ENCODE measurements around the gene AOPEP. TPM values are rescaled to one million over a fixed set of nuclear protein-coding genes. Genes with fewer than 3 reads are reported as not detected.

The AOPEP gene
- total and polyA plus RNA-seq, 4 donors = 29.0 to 121 (median 60.0) TPM

- H3K4me1 ChIP-seq (ENCODE audit: control insufficient read depth in 5 of 5, insufficient read depth in 5 of 5, low read length in 5 of 5) = peaks cover 0 to 17% (median 2%) of the 10 kb centered on the region in 5 donors
- WGBS, 2 donors = 78 to 85% methylated on average over 9 of the region's 9 CpGs
- H3K9ac ChIP-seq (ENCODE audit: insufficient read depth in 1 of 2, low read length in 2 of 2) = no peak overlapping the region
- TF ChIP-seq CTCF (IDR thresholded peaks at IDR 0.05; ENCODE audit: control extremely low read depth, extremely low read depth) = no peak
- H3K36me3 ChIP-seq (ENCODE audit: control insufficient read depth in 4 of 4, insufficient read depth in 4 of 4, low read length in 4 of 4) = no peaks in the 10 kb centered on the region
- DNase-seq = peak in 2 of 3 donors; percentile 40 to 61
- H3K4me3 ChIP-seq = no peak overlapping the region
- no peak for ATAC-seq (ENCODE audit: insufficient read depth, low FRiP score)
- H3K27me3 ChIP-seq (ENCODE audit: control insufficient read depth in 3 of 3, insufficient read depth in 3 of 3, low read length in 2 of 3) = no peaks in the 10 kb centered on the region
- no peak overlapping the region for H3K27ac ChIP-seq (ENCODE audit: low read depth in 1 of 2, low read length in 1 of 2)
- H3K9me3 ChIP-seq (ENCODE audit: control insufficient read depth in 4 of 4, insufficient read depth in 3 of 4, low read length in 3 of 4) = no peaks in the 10 kb centered on the region
Measured at GRCh38 chr9:95124582-95125367, 398.3 kb downstream of the AOPEP start.

- DNase-seq (no peak), ATAC-seq (ENCODE audit: insufficient read depth, low FRiP score) (no peak)
- Histone ChIP-seq H3K36me3 (ENCODE audit: control insufficient read depth in 4 of 4, insufficient read depth in 4 of 4, low read length in 4 of 4) (no peaks in the 10 kb centered on the region), H3K9ac (ENCODE audit: insufficient read depth in 1 of 2, low read length in 2 of 2) (no peak overlapping the region), H3K27ac (ENCODE audit: low read depth in 1 of 2, low read length in 1 of 2) (no peak overlapping the region), H3K27me3 (ENCODE audit: control insufficient read depth in 3 of 3, insufficient read depth in 3 of 3, low read length in 2 of 3) (no peaks in the 10 kb centered on the region), H3K4me1 (ENCODE audit: control insufficient read depth in 5 of 5, insufficient read depth in 5 of 5, low read length in 5 of 5) (peaks cover 0 to 24% (median 2%) of the 10 kb centered on the region in 5 donors), H3K4me3 (no peak overlapping the region), H3K9me3 (ENCODE audit: control insufficient read depth in 4 of 4, insufficient read depth in 3 of 4, low read length in 3 of 4) (no peaks in the 10 kb centered on the region)
- no peak for TF ChIP-seq CTCF (IDR thresholded peaks at IDR 0.05; ENCODE audit: control extremely low read depth, extremely low read depth)
- WGBS, 2 donors = 89 to 92% methylated on average over 3 of the region's 3 CpGs
Measured at GRCh38 chr9:95125652-95126051, 399.2 kb downstream of the AOPEP start.

- no peak for ATAC-seq (ENCODE audit: insufficient read depth, low FRiP score)
- TF ChIP-seq CTCF (IDR thresholded peaks at IDR 0.05; ENCODE audit: control extremely low read depth, extremely low read depth) = no peak
- Histone ChIP-seq H3K27me3 (ENCODE audit: control insufficient read depth in 3 of 3, insufficient read depth in 3 of 3, low read length in 2 of 3) (no peaks in the 10 kb centered on the region), H3K36me3 (ENCODE audit: control insufficient read depth in 4 of 4, insufficient read depth in 4 of 4, low read length in 4 of 4) (no peaks in the 10 kb centered on the region), H3K4me1 (ENCODE audit: control insufficient read depth in 5 of 5, insufficient read depth in 5 of 5, low read length in 5 of 5) (peaks cover 0 to 29% (median 3%) of the 10 kb centered on the region in 5 donors), H3K9me3 (ENCODE audit: control insufficient read depth in 4 of 4, insufficient read depth in 3 of 4, low read length in 3 of 4) (no peaks in the 10 kb centered on the region), H3K4me3 (no peak overlapping the region), H3K27ac (ENCODE audit: low read depth in 1 of 2, low read length in 1 of 2) (no peak overlapping the region), H3K9ac (ENCODE audit: insufficient read depth in 1 of 2, low read length in 2 of 2) (no peak overlapping the region)
- no peak for DNase-seq
- WGBS, 2 donors = 87 to 92% methylated on average over 9 of the region's 9 CpGs
Measured at GRCh38 chr9:95126739-95127138, 400.2 kb downstream of the AOPEP start.
